ENCODE data around the gene PHYH. TPM values are rescaled to one million over a fixed set of nuclear protein-coding genes. Genes with fewer than 3 reads are reported as not detected.

PHYH gene
- polyA plus RNA-seq, 3 donors, result 5.5 to 19.6 (median 19.5) TPM

GRCh38 chr10:13306103-13306502 lies 6.2 kb upstream of the PHYH start:
- Histone ChIP-seq H3K4me3 (replicated peaks in 1 of 3; ENCODE audit: low read depth in 2 of 3, low read length in 3 of 3) (no peak overlapping the region), H3K27me3 (ENCODE audit: control insufficient read depth in 2 of 2, insufficient read depth in 2 of 2, low read length in 2 of 2) (no peaks in the 10 kb centered on the region), H3K79me2 (ENCODE audit: insufficient read depth, low read length) (no peaks in the 10 kb centered on the region), H3K4me1 (ENCODE audit: control insufficient read depth in 1 of 2, insufficient read depth in 2 of 2, low read length in 2 of 2) (peaks cover 10 to 15% of the 10 kb centered on the region in 2 donors), H4K20me1 (ENCODE audit: insufficient read depth, low read length) (no peaks in the 10 kb centered on the region), H3K9me3 (replicated peaks in 1 of 2; ENCODE audit: control insufficient read depth in 1 of 2, insufficient read depth in 1 of 2, low read length in 2 of 2) (no peaks in the 10 kb centered on the region), H3K9ac (ENCODE audit: insufficient read depth, low read length, poor library complexity, severe bottlenecking) (no peak overlapping the region), H2AFZ (ENCODE audit: insufficient read depth, low read depth, low read length, poor library complexity, severe bottlenecking) (no peak overlapping the region), H3K36me3 (replicated peaks in 1 of 2; ENCODE audit: control insufficient read depth in 1 of 2, insufficient read depth in 2 of 2, low read length in 2 of 2) (no peaks in the 10 kb centered on the region), H3K27ac (ENCODE audit: low read depth in 1 of 2, low read length in 2 of 2) (no peak overlapping the region), H3K4me2 (replicated peaks; ENCODE audit: extremely low read depth, low read length, poor library complexity, severe bottlenecking) (no peak overlapping the region)
- Mint-ChIP-seq H3K4me3 (no peak overlapping the region), H3K36me3 (no peaks in the 10 kb centered on the region), H3K9me3 (peaks cover 0 to 5% (median 0%) of the 10 kb centered on the region in 7 donors), H3K27ac (no peak overlapping the region), H3K27me3 (ENCODE audit: low read depth in 3 of 3) (peaks cover 0 to 2% (median 0%) of the 10 kb centered on the region in 3 donors), H3K4me1 (peaks cover 11% of the 10 kb centered on the region)
- intact Hi-C loops (cut with micrococcal nuclease), result no loop called here
- 100% methylated on average over 1 of the region's 6 CpGs for WGBS (ENCODE audit: insufficient coverage)
- DNase-seq, result no peak
- no peak for TF ChIP-seq CTCF (IDR thresholded peaks at IDR 0.05)

- Histone ChIP-seq H3K9me3 (replicated peaks in 1 of 2; ENCODE audit: control insufficient read depth in 1 of 2, insufficient read depth in 1 of 2, low read length in 2 of 2) (no peaks in the 10 kb centered on the region), H3K4me2 (replicated peaks; ENCODE audit: extremely low read depth, low read length, poor library complexity, severe bottlenecking) (peak overlapping the region; percentile 77), H3K4me1 (ENCODE audit: control insufficient read depth in 1 of 2, insufficient read depth in 2 of 2, low read length in 2 of 2) (peaks cover 22 to 33% of the 10 kb centered on the region in 2 donors), H3K27ac (ENCODE audit: low read depth in 1 of 2, low read length in 2 of 2) (no peak overlapping the region), H2AFZ (ENCODE audit: insufficient read depth, low read depth, low read length, poor library complexity, severe bottlenecking) (peak overlapping the region; percentile 75), H4K20me1 (ENCODE audit: insufficient read depth, low read length) (no peaks in the 10 kb centered on the region), H3K27me3 (ENCODE audit: control insufficient read depth in 2 of 2, insufficient read depth in 2 of 2, low read length in 2 of 2) (no peaks in the 10 kb centered on the region), H3K79me2 (ENCODE audit: insufficient read depth, low read length) (no peaks in the 10 kb centered on the region), H3K9ac (ENCODE audit: insufficient read depth, low read length, poor library complexity, severe bottlenecking) (no peak overlapping the region), H3K36me3 (replicated peaks in 1 of 2; ENCODE audit: control insufficient read depth in 1 of 2, insufficient read depth in 2 of 2, low read length in 2 of 2) (no peaks in the 10 kb centered on the region), H3K4me3 (replicated peaks in 1 of 3; ENCODE audit: low read depth in 2 of 3, low read length in 3 of 3) (peak overlapping the region in 1 of 3 experiments; percentile 80)
- Mint-ChIP-seq H3K36me3 (no peaks in the 10 kb centered on the region), H3K27ac (peak overlapping the region in 5 of 7 donors; percentile 91 to 97 (median 96)), H3K9me3 (peaks cover 0 to 5% (median 0%) of the 10 kb centered on the region in 7 donors), H3K27me3 (ENCODE audit: low read depth in 3 of 3) (peaks cover 0 to 2% (median 2%) of the 10 kb centered on the region in 3 donors), H3K4me1 (peaks cover 25% of the 10 kb centered on the region), H3K4me3 (peak overlapping the region; percentile 82 to 91)
- no peak for DNase-seq
- TF ChIP-seq CTCF (IDR thresholded peaks at IDR 0.05), result no peak
- intact Hi-C loops (cut with micrococcal nuclease), result loop anchor here (2.0 to 5.0 kb wide), 3 partner anchors 44 to 142 kb away; partner anchors contain the start of genes MCM10 (in 2 of the 2) and SEPHS1 (in 1 of the 2)
- 80% methylated on average over 15 of the region's 23 CpGs for WGBS (ENCODE audit: insufficient coverage)
Observed at GRCh38 chr10:13302821-13303555, 3.1 kb upstream of the PHYH start.

Measured in CD14-positive monocyte (primary cell).